A549 (cell line): ENCODE results near the gene VWCE.

Experiments used
- CEBPB ChIP-seq, 2 experiments: fragments of >200 bp in 1 of 2; sonication (Bioruptor Twin) in 1 of 2; formaldehyde crosslinking in 1 of 2; IDR thresholded peaks; 2 replicates each; pipeline ENCODE4 v1.6.1; 2012 to 2016
- CTCF ChIP-seq: fragments of >200 bp; sonication (Bioruptor Twin); formaldehyde crosslinking; IDR thresholded peaks from 3 replicates; pipeline ENCODE4 v1.5.1; 2016
- HOXA7 ChIP-seq: fragments of 250-450 bp; sonication (Bioruptor Pico); IDR thresholded peaks from 2 replicates; pipeline ENCODE4 v1.5.0; 2020; ENCODE audit warnings: mild to moderate bottlenecking, moderate library complexity
- MAZ ChIP-seq: fragments of 150-350 bp; IDR thresholded peaks from 2 replicates; pipeline ENCODE4 v1.6.1; 2014; ENCODE audit warnings: antibody characterized with exemption, low read depth, low read length, borderline replicate concordance
- NFE2L2 ChIP-seq: fragments of 150-350 bp; conservative IDR thresholded peaks from 2 replicates; pipeline ENCODE4 v1.6.1; 2014; ENCODE audit warnings: low read length
- PHF8 ChIP-seq: fragments of 200-600 bp; sonication (generic); IDR thresholded peaks from 2 replicates; pipeline ENCODE4 v1.6.1; 2016; ENCODE audit warnings: low read depth, mild to moderate bottlenecking, antibody characterized with exemption, moderate library complexity, borderline replicate concordance
- POLR2A ChIP-seq: IDR thresholded peaks from 2 replicates; pipeline ENCODE4 v1.6.1; 2012; ENCODE audit warnings: mild to moderate bottlenecking, low read length
- REST ChIP-seq: fragments of 200-600 bp; sonication (generic); IDR thresholded peaks from 2 replicates; pipeline ENCODE4 v1.6.1; 2016; ENCODE audit warnings: antibody characterized with exemption, mild to moderate bottlenecking, moderate library complexity

GRCh38 chr11:61333550-61334433 is 38.7 kb upstream of the VWCE start:
- TF ChIP-seq POLR2A (no peak; the same call in 1 of the 2 replicates), CEBPB (IDR thresholded peaks at IDR 0.05) (no peak), PHF8 (no peak), CTCF (no peak), MAZ (no peak), HOXA7 (no peak), REST (no peak), NFE2L2 (no peak)
